Nephron progenitor cell (in vitro differentiated cells): ENCODE results near the gene VSTM2L.

Source experiments
- DNase-seq: peaks from one replicate; pipeline ENCODE4 v3.0.0; 2021
- H3K27ac Mint-ChIP-seq: 2 replicates; pipeline ENCODE4 v1.8.0; 2021; ENCODE audit warnings: mild to moderate bottlenecking, moderate library complexity, mixed read lengths
- H3K27me3 Mint-ChIP-seq: 2 replicates; pipeline ENCODE4 v1.8.0; 2021; ENCODE audit warnings: mild to moderate bottlenecking, low read depth, mixed read lengths; ENCODE audit not compliant: poor library complexity
- H3K36me3 Mint-ChIP-seq: 2 replicates; pipeline ENCODE4 v1.8.0; 2021; ENCODE audit warnings: low read depth, mixed read lengths
- H3K4me1 Mint-ChIP-seq: 2 replicates; pipeline ENCODE4 v1.8.0; 2021; ENCODE audit warnings: mixed read lengths
- H3K4me3 Mint-ChIP-seq: 2 replicates; pipeline ENCODE4 v1.8.0; 2021; ENCODE audit warnings: mild to moderate bottlenecking, moderate library complexity, mixed read lengths
- H3K9me3 Mint-ChIP-seq: 2 replicates; pipeline ENCODE4 v1.8.0; 2021; ENCODE audit warnings: mild to moderate bottlenecking, moderate library complexity, mixed read lengths
- TF ChIP-seq, protein P1 (sequence below): fragments of 200-600 bp; sonication (generic); IDR thresholded peaks from 2 replicates; pipeline ENCODE4 v1.5.0; 2021; ENCODE audit warnings: antibody characterized with exemption

VSTM2L gene

GRCh38 chr20:37907330-37907676, 4.4 kb downstream of the VSTM2L start:
- no peaks in the 10 kb centered on the region for H3K9me3 Mint-ChIP-seq
- no peak for DNase-seq
- H3K36me3 Mint-ChIP-seq: peaks cover 3% of the 10 kb centered on the region
- H3K27me3 Mint-ChIP-seq: peaks cover 32% of the 10 kb centered on the region
- no peak overlapping the region for H3K27ac Mint-ChIP-seq
- TF ChIP-seq, protein P1, sequence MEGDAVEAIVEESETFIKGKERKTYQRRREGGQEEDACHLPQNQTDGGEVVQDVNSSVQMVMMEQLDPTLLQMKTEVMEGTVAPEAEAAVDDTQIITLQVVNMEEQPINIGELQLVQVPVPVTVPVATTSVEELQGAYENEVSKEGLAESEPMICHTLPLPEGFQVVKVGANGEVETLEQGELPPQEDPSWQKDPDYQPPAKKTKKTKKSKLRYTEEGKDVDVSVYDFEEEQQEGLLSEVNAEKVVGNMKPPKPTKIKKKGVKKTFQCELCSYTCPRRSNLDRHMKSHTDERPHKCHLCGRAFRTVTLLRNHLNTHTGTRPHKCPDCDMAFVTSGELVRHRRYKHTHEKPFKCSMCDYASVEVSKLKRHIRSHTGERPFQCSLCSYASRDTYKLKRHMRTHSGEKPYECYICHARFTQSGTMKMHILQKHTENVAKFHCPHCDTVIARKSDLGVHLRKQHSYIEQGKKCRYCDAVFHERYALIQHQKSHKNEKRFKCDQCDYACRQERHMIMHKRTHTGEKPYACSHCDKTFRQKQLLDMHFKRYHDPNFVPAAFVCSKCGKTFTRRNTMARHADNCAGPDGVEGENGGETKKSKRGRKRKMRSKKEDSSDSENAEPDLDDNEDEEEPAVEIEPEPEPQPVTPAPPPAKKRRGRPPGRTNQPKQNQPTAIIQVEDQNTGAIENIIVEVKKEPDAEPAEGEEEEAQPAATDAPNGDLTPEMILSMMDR: no peak
- no peak overlapping the region for H3K4me3 Mint-ChIP-seq
- peaks cover 50% of the 10 kb centered on the region for H3K4me1 Mint-ChIP-seq

- Mint-ChIP-seq H3K4me1 (peaks cover 54% of the 10 kb centered on the region), H3K36me3 (peaks cover 3% of the 10 kb centered on the region), H3K9me3 (no peaks in the 10 kb centered on the region), H3K27ac (no peak overlapping the region), H3K27me3 (peaks cover 32% of the 10 kb centered on the region), H3K4me3 (no peak overlapping the region)
- TF ChIP-seq, protein P1: no peak
- DNase-seq: peak; percentile 40
Observed at GRCh38 chr20:37907677-37908401, 4.9 kb downstream of the VSTM2L start.

GRCh38 chr20:37911261-37911660, 8.3 kb downstream of the VSTM2L start:
- DNase-seq: no peak
- Mint-ChIP-seq H3K27me3 (peaks cover 15% of the 10 kb centered on the region), H3K36me3 (no peaks in the 10 kb centered on the region), H3K4me3 (no peak overlapping the region), H3K27ac (no peak overlapping the region), H3K9me3 (no peaks in the 10 kb centered on the region), H3K4me1 (peaks cover 69% of the 10 kb centered on the region)
- TF ChIP-seq, protein P1: no peak

DNA sequence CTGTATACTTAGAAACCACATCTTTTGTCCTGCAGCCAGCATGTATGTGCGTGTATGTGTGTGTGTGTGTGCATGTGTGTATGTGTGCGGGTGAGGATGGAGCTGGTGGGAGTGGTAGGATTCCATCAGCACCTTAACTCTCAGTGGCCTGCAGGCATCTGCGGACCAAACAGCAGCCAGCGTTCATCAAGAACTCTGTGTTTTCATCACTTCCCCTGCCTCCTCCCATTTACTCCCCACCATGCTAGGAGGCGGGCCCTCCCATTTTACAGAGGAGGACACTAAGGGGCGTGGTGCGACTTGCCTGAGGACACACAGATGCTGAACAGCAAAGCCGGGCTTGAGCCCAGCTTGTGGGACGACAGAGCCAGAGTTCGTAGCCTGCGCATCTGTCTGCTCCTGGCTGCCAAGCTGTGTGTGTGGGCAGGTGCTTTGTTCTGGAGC, 8.9 kb downstream of the VSTM2L start:
- H3K36me3 Mint-ChIP-seq: no peaks in the 10 kb centered on the region
- no peaks in the 10 kb centered on the region for H3K9me3 Mint-ChIP-seq
- no peak overlapping the region for H3K27ac Mint-ChIP-seq
- no peak overlapping the region for H3K4me3 Mint-ChIP-seq
- H3K4me1 Mint-ChIP-seq: peaks cover 75% of the 10 kb centered on the region
- H3K27me3 Mint-ChIP-seq: peaks cover 15% of the 10 kb centered on the region
- no peak for DNase-seq
- TF ChIP-seq, protein P1: no peak

DNA sequence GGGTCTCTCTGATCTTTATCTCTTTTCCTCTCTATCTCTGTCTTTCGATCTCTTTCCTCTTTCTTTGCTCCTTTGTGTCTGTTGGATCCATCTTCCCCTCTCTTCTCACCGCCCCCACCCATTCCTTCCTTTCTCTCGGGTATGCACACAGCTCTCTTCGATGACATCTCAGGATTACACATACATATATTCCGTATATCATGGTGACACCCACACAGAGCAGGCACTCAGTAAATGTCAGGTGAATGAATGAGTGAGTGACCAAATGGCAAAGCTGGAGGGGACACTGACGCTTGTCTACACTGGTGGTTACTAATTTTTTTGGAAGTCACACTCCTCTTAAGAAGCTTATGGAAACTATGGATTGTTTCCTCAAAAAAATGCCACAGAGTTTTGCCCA, 9.9 kb downstream of the VSTM2L start:
- Mint-ChIP-seq H3K36me3 (no peaks in the 10 kb centered on the region), H3K4me1 (peaks cover 72% of the 10 kb centered on the region), H3K9me3 (no peaks in the 10 kb centered on the region), H3K27me3 (peaks cover 11% of the 10 kb centered on the region), H3K4me3 (no peak overlapping the region), H3K27ac (no peak overlapping the region)
- DNase-seq: no peak
- TF ChIP-seq, protein P1: no peak
